Mesendoderm (in vitro differentiated cells): ENCODE results near the gene ELMOD3.
"Not testable (repeated sequence)": the region's sequence is repeated elsewhere in the genome, so short reads cannot be mapped to it uniquely, and the experiment has no call there.

ENCODE experiments used
- DNase-seq: peaks from one replicate; pipeline ENCODE4 v3.0.0; 2013
- H2AK5ac ChIP-seq: 2 replicates; pipeline ENCODE4 v1.6.1; 2013; ENCODE audit warnings: low read length, inconsistent platforms
- H2BK120ac ChIP-seq: 2 replicates; pipeline ENCODE4 v1.6.1; 2013; ENCODE audit warnings: low read depth, mild to moderate bottlenecking, low read length, moderate library complexity, mixed read lengths
- H2BK15ac ChIP-seq: replicated peaks from 2 replicates; pipeline ENCODE4 v1.6.1; 2013; ENCODE audit warnings: low read depth, mild to moderate bottlenecking, moderate library complexity
- H2BK5ac ChIP-seq: 2 replicates; pipeline ENCODE4 v1.6.1; 2013; ENCODE audit warnings: low read length, inconsistent platforms
- H3K18ac ChIP-seq: 2 replicates; pipeline ENCODE4 v1.6.1; 2013; ENCODE audit warnings: mild to moderate bottlenecking, low read length, mixed read lengths
- H3K23ac ChIP-seq: one replicate; pipeline ENCODE4 v1.6.1; 2013; ENCODE audit warnings: low read length
- H3K27ac ChIP-seq: 2 replicates; pipeline ENCODE4 v1.5.1; 2013; ENCODE audit warnings: low read depth, mild to moderate bottlenecking, inconsistent platforms, low read length, moderate library complexity
- H3K27me3 ChIP-seq: 2 replicates; pipeline ENCODE4 v1.6.1; 2013; ENCODE audit warnings: low read length, control low read depth, mild to moderate bottlenecking, inconsistent platforms; ENCODE audit not compliant: insufficient read depth, poor library complexity
- H3K36me3 ChIP-seq: 2 replicates; pipeline ENCODE4 v1.6.1; 2013; ENCODE audit warnings: low read length, inconsistent platforms; ENCODE audit not compliant: control insufficient read depth, insufficient read depth
- H3K4ac ChIP-seq: one replicate; pipeline ENCODE4 v1.6.1; 2013; ENCODE audit warnings: low read depth, mild to moderate bottlenecking, low read length, moderate library complexity
- H3K4me1 ChIP-seq: 2 replicates; pipeline ENCODE4 v1.6.1; 2013; ENCODE audit warnings: low read depth, low read length, inconsistent platforms; ENCODE audit not compliant: control insufficient read depth
- H3K4me2 ChIP-seq: 2 replicates; pipeline ENCODE4 v1.6.1; 2013; ENCODE audit warnings: low read length
- H3K4me3 ChIP-seq: 2 replicates; pipeline ENCODE4 v1.5.1; 2013; ENCODE audit warnings: mild to moderate bottlenecking, low read length
- H3K56ac ChIP-seq: one replicate; pipeline ENCODE4 v1.6.1; 2013; ENCODE audit warnings: low read length
- H3K79me1 ChIP-seq: 2 replicates; pipeline ENCODE4 v1.6.1; 2013; ENCODE audit warnings: low read length, inconsistent platforms
- H3K79me2 ChIP-seq: 2 replicates; pipeline ENCODE4 v1.6.1; 2013; ENCODE audit warnings: mild to moderate bottlenecking, low read length; ENCODE audit not compliant: control insufficient read depth, insufficient read depth
- H3K9ac ChIP-seq: 2 replicates; pipeline ENCODE4 v1.6.1; 2013; ENCODE audit warnings: low read length, inconsistent platforms
- H4K5ac ChIP-seq: one replicate; pipeline ENCODE4 v1.6.1; 2013; ENCODE audit warnings: low read length
- H4K8ac ChIP-seq: one replicate; pipeline ENCODE4 v1.6.1; 2013; ENCODE audit warnings: low read depth, mild to moderate bottlenecking, control low read depth, low read length, moderate library complexity
- WGBS: extraction: QIAGEN DNeasy Blood & Tissue Kit; methylation state at CpG from one replicate; pipeline ENCODE4 v1.1.7; 2013; ENCODE audit warnings: low lambda C conversion rate, missing lambda C conversion rate; ENCODE audit not compliant: insufficient coverage; ENCODE audit errors: extremely low coverage; 5-methylcytosine and 5-hydroxymethylcytosine counted together

The ELMOD3 gene

DNA sequence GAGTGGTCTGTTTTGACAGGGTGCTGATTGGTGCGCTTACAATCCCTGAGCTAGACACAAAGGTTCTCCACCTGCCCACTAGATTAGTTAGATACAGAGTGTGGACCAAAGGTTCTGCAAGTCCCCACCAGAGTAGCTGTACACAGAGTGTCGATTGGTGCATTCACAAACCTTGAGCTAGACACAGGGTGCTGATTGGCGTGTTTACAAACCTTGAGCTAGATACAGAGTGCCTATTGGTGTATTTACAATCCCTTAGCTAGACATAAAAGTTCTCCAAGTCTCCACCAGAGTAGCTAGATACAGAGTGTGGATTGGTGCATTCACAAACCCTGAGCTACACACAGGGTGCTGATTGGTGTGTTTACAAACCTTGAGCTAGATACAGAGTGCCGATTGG is 20.7 kb upstream of the ELMOD3 start:
- WGBS, result no CpG with 5 or more reads among the region's 4 CpGs
- H3K4me2 ChIP-seq, result not testable (repeated sequence)

GRCh38 chr2:85334928-85335327 is 19.6 kb upstream of the ELMOD3 start:
- WGBS, result no CpG with 5 or more reads among the region's 2 CpGs
- Histone ChIP-seq H3K56ac (no peak overlapping the region), H2BK15ac (no peak overlapping the region), H3K18ac (no peak overlapping the region), H3K4me3 (no peak overlapping the region), H3K36me3 (no peaks in the 10 kb centered on the region), H4K8ac (no peak overlapping the region), H3K27me3 (no peaks in the 10 kb centered on the region), H3K79me2 (no peaks in the 10 kb centered on the region), H2AK5ac (no peak overlapping the region), H2BK120ac (no peak overlapping the region), H3K4me1 (no peaks in the 10 kb centered on the region), H3K4me2 (no peak overlapping the region), H3K27ac (no peak overlapping the region), H4K5ac (no peak overlapping the region), H3K79me1 (no peaks in the 10 kb centered on the region), H2BK5ac (no peak overlapping the region), H3K4ac (no peak overlapping the region), H3K9ac (no peak overlapping the region), H3K23ac (no peak overlapping the region)
- DNase-seq, result no peak

More for the DNA sequence above, 20.7 kb upstream of the ELMOD3 start:
- H3K4me1 ChIP-seq, H3K9ac ChIP-seq, H3K56ac ChIP-seq, H4K8ac ChIP-seq, H3K79me2 ChIP-seq, H3K36me3 ChIP-seq, H3K79me1 ChIP-seq, H3K18ac ChIP-seq, DNase-seq, H2AK5ac ChIP-seq, H4K5ac ChIP-seq, H2BK5ac ChIP-seq, H3K27me3 ChIP-seq, H2BK120ac ChIP-seq, H3K27ac ChIP-seq, H3K4ac ChIP-seq, H3K23ac ChIP-seq, H2BK15ac ChIP-seq, H3K4me3 ChIP-seq: not testable (repeated sequence)

DNA sequence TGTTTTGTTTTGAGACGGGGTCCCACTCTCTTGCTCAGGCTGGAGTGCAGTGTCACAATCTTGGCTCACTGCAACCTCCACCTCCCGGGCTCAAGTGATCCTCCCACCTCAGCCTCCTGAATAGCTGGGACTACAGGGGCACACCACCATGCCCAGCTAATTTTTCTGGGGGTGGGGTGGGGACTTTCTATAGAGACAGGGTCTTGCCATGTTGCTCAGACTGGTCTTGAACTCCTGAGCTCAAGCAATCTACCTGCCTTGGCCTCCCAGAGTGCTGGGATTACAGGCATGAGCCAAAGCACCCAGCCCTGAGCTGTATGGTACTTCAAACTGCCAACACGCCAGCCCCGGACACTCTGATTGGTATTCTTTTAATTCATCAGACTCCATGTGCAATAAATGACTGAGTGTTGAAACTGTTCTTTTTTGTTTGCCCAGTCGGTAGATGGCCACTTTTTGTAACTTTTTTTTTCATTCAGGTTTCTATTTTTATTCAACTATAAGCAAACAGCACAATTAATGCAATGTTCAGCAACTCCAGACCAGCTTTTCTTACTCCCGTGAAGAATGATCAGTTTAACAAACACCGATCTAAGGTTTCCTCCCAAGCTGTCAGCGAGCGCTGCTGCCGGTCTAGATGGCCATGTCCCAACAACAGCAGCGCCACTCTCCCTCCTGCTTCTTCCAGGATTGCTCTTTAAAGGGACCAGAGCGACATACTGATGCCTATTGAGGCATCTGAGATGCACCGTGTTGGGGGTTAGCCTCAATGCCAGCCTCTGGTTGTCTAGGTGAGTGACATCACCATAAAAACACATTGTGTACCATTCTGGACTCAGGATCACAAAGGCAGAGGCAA is 14.3 kb upstream of the ELMOD3 start:
- no CpG with 5 or more reads among the region's 13 CpGs for WGBS
- no peak overlapping the region for H2AK5ac ChIP-seq
- no peak overlapping the region for H3K9ac ChIP-seq
- H3K56ac ChIP-seq, result no peak overlapping the region
- H3K79me1 ChIP-seq, result no peaks in the 10 kb centered on the region
- H4K8ac ChIP-seq, result no peak overlapping the region
- no peak overlapping the region for H4K5ac ChIP-seq
- peaks cover 2% of the 10 kb centered on the region for H3K36me3 ChIP-seq
- no peak overlapping the region for H2BK120ac ChIP-seq
- H3K4me1 ChIP-seq, result no peaks in the 10 kb centered on the region
- H3K23ac ChIP-seq, result no peak overlapping the region
- no peak overlapping the region for H3K27ac ChIP-seq
- H3K18ac ChIP-seq, result no peak overlapping the region
- no peaks in the 10 kb centered on the region for H3K27me3 ChIP-seq
- no peak overlapping the region for H3K4ac ChIP-seq
- H3K79me2 ChIP-seq, result no peaks in the 10 kb centered on the region
- no peak overlapping the region for H3K4me3 ChIP-seq
- DNase-seq, result no peak
- H2BK5ac ChIP-seq, result no peak overlapping the region
- no peak overlapping the region for H2BK15ac ChIP-seq
- no peak overlapping the region for H3K4me2 ChIP-seq

GRCh38 chr2:85341269-85342029 is 13.1 kb upstream of the ELMOD3 start:
- Histone ChIP-seq H2AK5ac (no peak overlapping the region), H3K4me2 (no peak overlapping the region), H3K79me1 (no peaks in the 10 kb centered on the region), H3K18ac (no peak overlapping the region), H3K27ac (no peak overlapping the region), H3K27me3 (no peaks in the 10 kb centered on the region), H3K56ac (no peak overlapping the region), H2BK120ac (no peak overlapping the region), H3K23ac (no peak overlapping the region), H3K9ac (no peak overlapping the region), H3K79me2 (no peaks in the 10 kb centered on the region), H3K36me3 (peaks cover 2% of the 10 kb centered on the region), H3K4me1 (no peaks in the 10 kb centered on the region), H3K4me3 (no peak overlapping the region), H4K5ac (no peak overlapping the region), H4K8ac (no peak overlapping the region), H2BK5ac (no peak overlapping the region), H2BK15ac (no peak overlapping the region), H3K4ac (no peak overlapping the region)
- DNase-seq, result no peak
- WGBS, result no CpG with 5 or more reads among the region's 30 CpGs

DNA sequence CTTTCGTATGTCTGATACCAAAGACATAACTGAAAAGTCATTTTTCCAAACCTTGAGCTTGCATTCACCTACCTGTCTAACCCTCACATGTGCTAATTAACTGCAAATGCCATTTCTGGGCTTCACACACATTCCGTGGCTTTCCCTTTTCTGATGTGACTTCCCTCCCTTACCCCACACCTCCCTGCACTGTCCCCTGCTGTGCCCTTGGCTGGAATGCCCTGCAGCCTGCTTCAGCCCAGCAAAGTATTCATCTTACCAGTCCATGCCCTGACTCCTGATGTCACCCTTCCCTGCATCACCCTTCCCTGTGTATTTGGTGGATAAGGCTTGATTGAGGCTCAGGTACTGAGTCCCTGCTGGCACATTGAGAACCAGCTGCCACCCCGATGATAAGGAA is 12.4 kb upstream of the ELMOD3 start:
- Histone ChIP-seq H3K18ac (no peak overlapping the region), H4K8ac (no peak overlapping the region), H2BK120ac (no peak overlapping the region), H3K36me3 (peaks cover 4% of the 10 kb centered on the region), H3K4me3 (no peak overlapping the region), H3K79me2 (no peaks in the 10 kb centered on the region), H3K4me1 (no peaks in the 10 kb centered on the region), H3K56ac (no peak overlapping the region), H2BK5ac (no peak overlapping the region), H3K4me2 (no peak overlapping the region), H3K27ac (no peak overlapping the region), H3K27me3 (no peaks in the 10 kb centered on the region), H4K5ac (no peak overlapping the region), H2AK5ac (no peak overlapping the region), H2BK15ac (no peak overlapping the region), H3K4ac (no peak overlapping the region), H3K79me1 (no peaks in the 10 kb centered on the region), H3K9ac (no peak overlapping the region), H3K23ac (no peak overlapping the region)
- DNase-seq, result peak; percentile 22
- no CpG with 5 or more reads among the region's 3 CpGs for WGBS
